ENCODE measurements around the gene ARHGAP10.

DNA sequence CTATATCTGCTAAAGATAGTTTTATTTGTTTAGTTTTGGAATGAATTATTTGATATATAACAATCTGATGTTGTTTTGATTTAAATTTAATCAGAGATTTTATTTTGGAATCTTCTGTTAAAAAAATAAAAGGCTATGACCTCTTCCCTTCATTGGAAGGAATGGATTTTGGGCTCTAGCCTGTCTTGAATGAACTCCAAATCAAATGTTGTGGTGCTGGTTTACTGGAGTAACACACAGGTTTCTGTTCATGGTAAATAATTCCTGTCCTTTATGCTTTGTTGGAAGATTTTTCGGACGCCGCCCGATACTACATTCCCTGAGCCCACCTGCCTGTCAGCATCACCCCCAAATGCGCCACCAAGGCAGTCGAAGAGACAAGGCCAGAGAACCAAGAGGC is 291.1 kb downstream of the ARHGAP10 start:
- no peak for TF ChIP-seq CTCF (conservative IDR thresholded peaks at IDR 0.05 in 1 of 2, IDR thresholded peaks at IDR 0.05 in 1 of 2; ENCODE audit: extremely low read depth in 1 of 2, insufficient read depth in 1 of 2, low read depth in 1 of 2, low read length in 2 of 2)
- no peak for TF ChIP-seq EZH2 (IDR thresholded peaks at IDR 0.05; ENCODE audit: borderline replicate concordance, low read length)
